Stimulated activated naive CD8-positive, alpha-beta T cell treated with anti-CD3 and anti-CD28 coated beads, Interleukin-15, Interleukin-2, amounts not matched to agents 100 U/mL and 50 U/mL, for 24 hours (primary cell): Measurements from ENCODE around the gene DNAJB8.
A peak's percentile ranks its signal among the peaks of the same experiment; 100 is the strongest.

Experiments
- ATAC-seq: fragments of 150-1000 bp; cut with Tn5 transposase; one replicate; pipeline ENCODE4 v1.10.0; 2021
- DNase-seq: peaks from one replicate; pipeline ENCODE4 v3.0.0; 2021

The DNAJB8 gene

DNA sequence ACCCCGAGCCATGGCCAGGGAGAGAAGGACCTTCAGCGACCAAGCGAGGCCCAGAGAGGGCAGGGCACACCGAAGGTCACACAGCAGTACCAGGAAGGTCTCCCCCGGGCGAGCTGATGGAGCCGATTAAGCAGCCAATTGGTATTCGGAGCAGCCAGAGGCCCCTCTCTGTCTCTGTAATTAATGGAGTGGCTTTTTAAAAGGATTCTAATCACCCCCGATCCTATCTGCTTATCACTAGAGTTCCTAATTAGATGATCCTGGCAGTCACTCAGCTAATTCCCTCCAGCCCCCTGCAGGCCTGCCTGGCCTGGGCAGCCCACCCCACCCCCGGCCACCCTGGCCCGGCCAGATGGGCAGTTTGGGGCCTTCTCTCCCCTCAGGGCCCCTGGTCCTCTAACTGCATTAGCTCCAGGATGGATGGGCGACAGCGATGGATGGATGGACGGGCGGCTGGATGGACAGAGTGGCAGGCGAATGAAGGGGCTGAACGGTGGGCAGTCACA lies 1.6 kb upstream of the DNAJB8 start:
- no peak for DNase-seq
- no peak for ATAC-seq

DNA sequence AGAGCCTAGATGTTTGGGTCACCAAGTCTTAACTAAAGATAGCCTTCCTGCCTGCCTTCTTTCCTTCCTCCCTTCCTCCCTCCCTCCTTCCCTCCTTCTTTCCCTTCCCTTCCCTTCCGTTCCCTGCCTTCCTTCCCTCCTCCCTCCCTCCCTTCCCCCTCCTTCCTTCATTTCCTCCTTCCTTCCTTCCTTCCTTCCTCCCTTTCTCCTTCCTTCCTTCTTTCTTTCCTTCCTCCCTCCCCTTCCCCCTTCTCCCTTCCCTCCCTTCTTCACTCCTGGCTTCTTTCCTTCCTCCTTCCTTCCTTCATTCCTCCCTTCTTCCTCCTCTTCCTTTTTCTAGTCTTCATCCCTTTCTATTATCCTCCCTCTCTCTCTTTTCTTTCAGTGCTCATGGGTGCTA lies 2.0 kb downstream of the DNAJB8 start:
- ATAC-seq, result no peak
- no peak for DNase-seq

DNA sequence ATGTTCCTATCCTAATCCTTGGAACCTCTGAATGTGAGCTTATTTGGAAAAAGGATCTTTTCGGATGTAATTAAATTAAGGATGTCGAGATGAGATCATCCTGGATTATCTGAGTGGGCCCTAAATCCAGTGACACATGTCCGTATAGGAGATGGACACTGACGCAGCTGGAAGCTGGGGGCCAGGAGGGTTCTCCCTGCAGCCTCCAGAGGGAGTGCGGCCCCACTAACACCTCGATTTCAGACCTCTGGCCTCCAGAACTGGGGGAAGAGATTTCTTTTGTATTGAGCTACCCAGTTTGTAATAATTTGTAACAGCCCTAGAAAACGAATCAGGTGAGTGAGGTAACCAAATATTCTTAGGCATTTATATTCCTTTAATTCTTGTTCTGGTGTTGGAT lies 2.5 kb downstream of the DNAJB8 start:
- ATAC-seq (no peak), DNase-seq (no peak)

DNA sequence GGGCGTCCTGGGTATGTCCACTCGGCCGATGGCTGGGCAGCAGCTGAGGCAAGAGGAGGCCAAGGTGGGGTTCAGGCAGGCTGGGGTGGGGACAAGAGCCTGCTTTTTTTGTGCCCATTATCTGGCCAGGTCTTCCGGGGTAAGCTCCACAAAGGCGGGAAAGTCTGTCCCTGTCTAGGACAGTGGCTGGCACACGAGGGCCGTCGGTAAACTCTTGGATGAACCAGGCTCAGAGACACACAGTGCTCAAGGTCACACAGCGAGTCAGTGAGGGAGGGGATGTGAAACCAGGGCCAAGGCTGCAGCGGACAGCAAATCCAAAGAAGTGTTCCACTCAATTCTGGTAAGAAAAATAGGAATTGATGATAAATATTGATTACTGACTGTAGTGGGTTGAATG lies 2.9 kb downstream of the DNAJB8 start:
- DNase-seq, result no peak
- no peak for ATAC-seq

DNA sequence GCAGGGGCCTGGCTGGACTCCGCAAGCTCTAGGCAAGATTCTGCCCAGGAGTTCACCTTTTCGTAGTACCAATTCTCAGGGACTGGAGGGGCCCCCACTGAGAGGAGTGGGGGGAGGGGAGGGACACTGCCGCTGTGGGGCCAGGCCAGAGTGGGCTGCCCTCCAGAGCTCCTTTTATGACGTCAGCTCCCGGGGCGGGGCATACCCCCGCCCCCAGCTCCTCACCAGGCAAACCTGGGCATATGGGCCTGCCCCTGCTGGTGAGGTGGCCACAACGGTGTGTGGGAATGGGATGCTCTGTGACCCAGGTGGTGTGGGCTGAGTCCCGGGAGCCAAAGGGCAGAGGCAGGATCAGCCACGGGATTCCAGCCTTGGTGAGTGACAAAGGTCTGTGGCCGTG lies 3.3 kb downstream of the DNAJB8 start:
- ATAC-seq, result no peak
- no peak for DNase-seq

DNA sequence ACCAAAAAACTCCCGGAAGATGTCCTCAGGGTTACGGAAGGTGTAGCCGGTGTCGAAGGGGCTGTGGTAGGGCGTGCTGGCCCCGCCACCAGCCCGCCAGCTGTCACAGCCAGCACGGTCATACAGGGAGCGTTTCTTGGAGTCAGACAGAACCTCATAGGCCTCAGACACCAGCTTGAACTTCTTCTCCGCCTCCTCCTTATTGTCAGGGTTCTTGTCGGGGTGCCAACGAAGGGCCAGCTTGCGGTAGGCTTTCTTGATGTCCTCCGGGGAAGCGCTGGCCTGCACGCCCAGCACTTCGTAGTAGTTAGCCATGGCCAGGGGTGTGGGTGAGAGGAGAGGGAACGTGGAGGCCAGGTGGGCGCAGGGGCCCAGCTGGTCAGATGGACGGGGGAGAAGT lies 3.8 kb downstream of the DNAJB8 start:
- no peak for DNase-seq
- ATAC-seq, result no peak

DNA sequence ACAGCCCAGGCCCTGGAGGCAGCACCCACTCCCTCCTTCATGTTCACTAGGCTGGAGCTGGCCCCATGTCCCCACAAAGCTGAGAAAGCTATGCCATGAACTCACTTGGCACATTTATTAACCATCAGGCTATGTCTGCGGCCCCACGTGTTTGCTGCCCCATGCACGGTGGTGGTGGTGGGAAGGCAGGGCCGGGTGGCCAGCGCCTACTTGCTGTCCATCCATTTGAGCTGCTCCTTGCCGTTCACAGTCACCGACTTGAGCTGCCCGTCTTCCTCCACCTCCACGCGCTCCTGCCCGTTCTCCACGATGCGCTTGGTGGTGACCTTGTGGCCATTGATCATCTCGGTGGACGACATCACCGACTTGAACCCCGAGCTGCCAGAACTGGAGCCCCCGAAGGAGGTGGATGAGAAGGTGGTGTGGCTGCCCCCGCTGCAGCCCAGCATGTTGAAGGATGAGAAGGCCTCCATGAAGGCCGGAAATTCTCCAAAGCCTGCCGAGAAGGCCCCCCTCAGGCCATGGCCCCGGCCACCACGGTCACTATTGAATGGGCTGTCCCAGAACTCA lies 4.3 kb downstream of the DNAJB8 start:
- DNase-seq (no peak), ATAC-seq (no peak)

DNA sequence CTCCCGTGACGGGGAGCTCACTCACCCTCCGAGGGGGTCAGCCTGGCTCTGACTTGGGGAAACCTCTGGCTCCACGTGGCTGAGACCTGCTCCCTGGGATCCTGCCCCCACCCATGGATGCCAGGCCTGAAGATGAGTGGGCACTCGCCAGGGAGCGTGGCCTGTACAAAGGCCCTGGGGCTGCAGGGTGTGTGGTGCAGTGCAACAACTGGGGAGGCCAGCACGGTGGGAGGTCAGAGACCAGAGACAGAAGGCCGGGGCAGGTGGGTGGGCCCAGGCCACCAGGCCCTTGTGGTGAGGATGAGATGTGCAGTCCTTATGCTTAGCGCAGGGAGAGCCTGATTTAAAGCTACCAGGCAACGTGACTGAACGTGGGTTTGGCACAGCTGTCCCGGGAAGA lies 5.0 kb downstream of the DNAJB8 start:
- DNase-seq, result no peak
- ATAC-seq, result no peak

DNA sequence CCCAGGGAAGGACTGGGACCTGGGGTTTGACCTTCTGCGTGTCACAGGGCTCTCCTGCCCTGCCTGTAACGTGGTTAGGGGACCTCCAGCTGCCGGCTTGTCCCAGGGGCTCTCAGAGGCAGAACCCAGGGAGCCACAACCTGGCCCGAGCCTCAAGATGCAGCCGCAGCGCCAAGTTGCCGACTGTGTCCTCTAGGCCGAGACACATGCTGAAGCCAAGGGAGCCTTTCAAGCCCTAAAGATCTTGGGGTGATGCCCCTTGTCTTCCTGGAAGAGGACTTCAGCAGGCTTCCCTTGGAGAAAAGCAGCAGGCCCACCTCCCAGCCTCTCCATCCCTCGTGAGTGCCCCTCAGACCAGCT lies 7.2 kb downstream of the DNAJB8 start:
- DNase-seq (no peak), ATAC-seq (no peak)

DNA sequence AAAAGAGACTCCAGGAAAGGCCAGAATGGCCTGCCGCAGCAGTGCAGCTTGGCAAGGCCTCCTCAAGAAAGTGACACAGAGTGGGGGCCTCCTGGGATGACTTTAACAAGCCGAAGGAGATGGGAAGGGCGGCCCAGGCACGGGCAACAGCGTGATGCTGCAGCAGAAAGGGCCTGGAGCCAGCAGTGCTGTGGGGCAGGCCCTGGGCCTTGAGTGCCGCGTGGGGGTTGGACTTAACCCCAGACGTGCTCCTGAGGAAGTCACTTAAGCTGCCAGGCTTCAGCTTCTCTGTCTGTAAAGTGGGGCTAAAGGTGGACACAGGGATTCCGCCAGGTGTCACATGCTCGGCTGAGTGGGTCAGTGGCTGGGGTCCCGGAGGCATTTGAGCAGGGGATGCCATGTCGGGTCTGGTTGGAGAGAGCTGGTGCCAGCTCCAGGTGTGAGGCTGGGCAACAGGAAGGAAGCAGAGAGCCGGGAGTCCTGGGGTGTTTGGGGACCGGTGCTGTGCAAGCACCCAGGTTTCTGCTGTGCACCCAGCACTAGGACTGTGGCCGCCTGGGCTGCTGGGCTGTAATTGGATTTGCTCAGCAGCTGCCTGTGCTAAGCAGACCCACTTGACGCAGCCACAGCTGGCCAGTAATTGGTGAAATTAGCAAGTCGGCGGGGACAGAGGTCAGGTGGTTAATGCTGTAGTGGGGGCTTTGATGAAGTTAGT lies 7.8 kb downstream of the DNAJB8 start:
- ATAC-seq (no peak), DNase-seq (no peak)

DNA sequence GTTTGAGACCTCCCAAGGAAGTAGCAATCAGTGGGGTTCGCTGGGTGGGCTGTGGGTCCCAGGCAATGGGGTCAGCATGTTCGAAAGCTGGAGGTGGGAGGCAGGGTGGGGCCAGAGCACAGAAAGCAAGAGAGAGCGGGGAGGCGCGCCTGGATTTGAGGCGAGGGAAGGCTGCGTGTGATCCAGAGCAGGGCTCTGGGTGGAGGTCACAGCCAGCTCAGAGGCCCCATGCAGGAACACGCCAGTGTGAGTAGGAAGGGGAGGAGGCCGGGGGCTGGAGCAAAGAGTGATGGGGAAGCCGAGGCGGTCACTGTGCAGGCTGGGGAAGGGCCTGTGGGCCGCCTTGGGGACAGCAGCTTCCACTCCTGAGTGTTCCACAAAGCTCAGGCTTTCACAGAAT lies 8.8 kb downstream of the DNAJB8 start:
- ATAC-seq (no peak), DNase-seq (no peak)

DNA sequence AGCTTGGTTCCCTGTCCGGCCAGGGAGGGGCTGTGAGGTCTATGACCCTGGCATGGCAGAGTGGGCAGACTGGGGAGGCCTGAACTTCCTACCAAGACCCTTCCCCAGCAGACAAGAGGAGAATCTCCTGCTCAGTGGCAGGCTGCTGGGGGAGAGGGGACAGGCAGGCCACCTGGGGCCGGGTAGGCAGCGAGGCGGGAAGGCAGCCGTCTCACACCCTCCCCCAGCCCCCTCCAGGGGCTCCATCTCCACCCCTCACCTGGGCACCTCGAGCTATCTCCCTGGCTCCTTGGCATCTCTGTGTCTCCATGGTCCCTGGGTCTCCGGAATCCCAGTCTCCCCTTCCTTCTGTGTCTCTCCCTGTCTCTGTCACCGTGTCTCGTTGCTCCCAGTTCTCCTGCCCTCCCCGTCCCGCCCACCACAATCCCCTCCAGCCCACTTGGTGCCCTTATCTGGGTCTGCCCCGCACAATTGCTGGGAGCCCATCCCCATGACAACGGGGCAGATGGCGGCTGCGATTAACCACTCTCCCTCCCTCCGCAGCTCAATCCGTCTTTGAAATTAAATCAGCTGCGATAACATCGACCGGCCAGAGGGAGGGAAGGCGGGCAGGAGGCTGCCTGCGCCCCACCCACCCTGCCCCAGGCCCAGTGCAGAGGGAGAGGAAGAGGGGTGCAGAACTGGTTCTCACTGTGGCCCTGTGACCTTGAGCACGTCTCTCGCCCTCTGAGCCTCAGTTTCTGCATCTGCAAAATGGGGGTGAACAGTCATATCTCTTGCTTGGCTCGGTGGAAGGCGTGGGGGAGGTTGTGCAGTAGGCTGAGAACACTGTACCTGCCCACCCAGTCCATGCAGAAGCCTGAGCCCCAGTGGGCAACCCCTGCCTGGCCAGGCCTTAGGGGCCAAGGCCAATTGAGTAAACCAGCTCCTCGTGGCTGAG lies 9.6 kb downstream of the DNAJB8 start:
- DNase-seq (no peak), ATAC-seq (no peak)

DNA sequence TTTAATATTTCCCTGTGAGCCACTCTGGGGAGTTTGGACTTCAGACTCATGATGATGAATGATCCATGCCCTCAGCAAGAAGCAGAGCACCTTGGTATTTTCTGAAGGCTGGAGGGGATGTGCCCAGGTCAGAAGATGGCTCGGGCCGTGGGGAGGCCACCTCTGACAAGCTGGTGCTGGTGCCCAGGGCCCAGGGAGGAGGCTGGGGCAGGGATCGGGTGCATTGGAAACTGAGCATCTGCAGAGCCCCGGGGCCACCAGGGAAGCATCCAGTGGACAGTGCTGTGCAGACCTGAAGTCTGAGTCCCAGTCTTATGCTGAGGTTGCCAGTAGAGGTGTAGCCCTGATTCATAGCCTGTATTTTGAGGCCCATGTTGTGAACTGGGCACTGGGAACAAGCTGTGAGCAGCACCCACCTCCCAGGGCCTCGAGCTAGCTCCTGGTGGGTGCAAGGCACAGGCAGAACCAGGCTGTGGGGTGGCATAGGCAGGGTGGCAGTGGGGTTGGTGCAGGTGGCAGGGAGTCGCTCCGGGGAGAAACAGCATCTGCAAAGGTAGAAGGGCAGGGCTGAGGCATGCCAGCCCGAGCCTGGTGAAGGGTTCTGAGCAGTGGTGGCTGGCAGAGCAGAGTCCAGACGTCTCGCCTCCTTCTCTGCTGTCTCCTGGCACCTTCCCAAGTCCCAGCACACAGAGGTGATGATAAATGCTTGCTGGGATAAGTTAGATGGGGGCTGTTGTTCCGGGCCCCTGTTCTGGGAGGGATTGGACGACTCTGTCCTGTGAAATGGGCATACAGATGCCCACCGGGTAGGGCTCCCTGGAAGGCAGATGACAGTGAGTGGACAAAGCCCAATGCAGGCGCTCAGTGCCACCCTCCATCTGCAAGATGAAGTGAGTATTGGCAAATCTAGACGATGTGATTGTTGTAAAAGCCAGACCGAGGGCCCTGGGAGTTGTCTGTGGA lies 10.6 kb downstream of the DNAJB8 start:
- DNase-seq (no peak), ATAC-seq (no peak)

DNA sequence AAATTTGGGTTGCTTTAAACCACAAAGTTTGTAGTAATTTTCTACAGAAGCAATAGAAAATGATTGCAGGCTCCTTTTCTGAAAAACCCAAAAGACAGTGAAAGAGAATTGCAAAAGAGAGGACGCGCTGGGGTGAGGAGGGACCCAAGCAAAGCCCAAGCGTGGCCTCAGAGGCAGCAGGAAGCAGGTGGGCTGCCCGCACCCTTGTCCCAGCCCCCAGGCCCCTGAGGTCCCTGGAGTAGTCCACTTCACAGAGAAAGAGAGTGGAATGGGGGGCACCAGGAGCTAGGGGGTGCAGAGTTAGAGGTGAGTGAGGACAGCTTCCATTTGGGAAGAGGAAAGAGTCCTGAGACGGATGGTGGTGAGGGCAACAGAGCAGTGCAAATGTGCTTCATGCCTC lies 11.6 kb downstream of the DNAJB8 start:
- ATAC-seq, result no peak
- DNase-seq, result no peak

DNA sequence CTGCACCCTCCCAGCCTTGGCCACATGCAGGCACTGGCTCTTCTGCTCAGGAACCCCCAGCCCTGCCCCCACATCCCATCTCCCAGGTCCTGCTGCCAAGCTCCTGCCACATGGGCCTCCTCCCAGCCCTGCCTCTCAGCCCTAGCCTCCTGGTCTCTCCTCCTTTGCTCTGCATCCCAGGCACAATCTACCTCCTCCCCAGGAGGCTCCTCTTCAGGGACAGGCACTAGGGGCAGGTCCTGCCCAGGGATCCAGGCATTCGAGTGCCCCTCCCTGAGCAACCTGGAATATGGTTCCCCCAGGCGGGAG lies 12.4 kb downstream of the DNAJB8 start:
- no peak for ATAC-seq
- no peak for DNase-seq

DNA sequence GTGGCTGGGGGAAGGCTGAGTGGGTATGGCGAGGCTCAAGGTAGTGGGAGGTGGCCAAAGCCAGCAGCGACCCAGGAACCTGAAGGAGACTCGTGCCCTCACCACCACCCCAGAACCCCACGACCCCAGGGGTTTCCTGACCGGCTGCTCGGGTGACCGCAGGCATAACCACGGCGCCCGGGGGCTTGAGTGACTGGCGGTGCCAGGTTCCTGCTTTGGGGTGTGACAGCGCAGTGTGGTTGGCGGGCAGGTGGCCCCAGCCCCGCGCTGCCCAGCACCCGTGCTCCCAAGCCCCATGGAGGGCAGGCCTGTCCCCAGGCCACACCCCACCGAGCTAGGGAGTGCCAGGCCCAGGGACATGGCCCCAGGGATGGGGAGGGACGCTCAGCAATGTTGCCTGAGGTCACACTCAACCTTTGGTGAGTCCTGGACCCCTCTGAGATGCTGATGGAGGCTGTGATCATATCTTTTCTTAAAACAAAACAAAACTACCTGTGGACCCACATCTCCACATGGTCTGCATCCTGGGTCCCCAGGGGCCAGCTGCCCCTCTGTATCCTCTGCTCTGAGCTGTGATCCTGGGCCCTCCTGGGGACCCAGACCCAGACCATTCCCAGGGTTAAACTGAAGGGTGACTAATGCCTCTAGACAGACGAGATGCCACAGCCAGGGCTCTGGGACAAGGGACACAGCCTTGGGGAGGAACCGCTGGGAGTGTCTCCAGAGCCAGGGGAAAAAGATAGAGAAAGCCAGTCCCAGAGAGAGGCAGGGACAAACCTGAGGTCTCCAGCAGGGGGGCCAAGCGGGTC lies 13.0 kb downstream of the DNAJB8 start:
- DNase-seq, result no peak
- no peak for ATAC-seq

DNA sequence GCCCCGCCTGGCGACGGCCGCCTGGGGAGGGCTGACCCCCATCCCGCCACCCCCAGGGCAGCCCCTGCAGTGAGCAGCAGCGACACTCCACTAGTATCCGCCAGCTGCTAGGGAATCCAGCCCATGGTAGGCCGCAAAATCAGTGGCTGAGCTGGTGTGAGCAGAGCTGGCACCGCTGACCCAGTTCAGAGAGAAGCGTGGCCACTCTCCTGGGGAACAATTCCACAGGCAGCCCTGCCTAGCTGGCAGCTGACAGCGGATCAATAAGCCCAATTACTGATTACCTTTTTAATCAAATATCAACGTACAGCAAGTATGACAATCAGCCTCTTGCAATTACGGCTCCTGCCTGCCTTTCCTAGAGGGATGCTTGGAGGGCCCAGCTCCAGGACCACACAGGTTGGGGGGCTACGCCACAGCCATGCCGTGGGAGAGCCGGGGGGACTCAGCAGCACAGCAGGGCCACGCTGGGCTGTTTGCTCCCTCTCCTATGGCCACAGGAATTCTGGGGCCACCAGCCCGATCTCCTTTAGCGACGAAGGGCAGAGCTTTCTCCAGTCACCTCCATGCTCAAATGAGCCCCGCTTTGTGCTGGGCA lies 13.9 kb downstream of the DNAJB8 start:
- DNase-seq, result no peak
- no peak for ATAC-seq

DNA sequence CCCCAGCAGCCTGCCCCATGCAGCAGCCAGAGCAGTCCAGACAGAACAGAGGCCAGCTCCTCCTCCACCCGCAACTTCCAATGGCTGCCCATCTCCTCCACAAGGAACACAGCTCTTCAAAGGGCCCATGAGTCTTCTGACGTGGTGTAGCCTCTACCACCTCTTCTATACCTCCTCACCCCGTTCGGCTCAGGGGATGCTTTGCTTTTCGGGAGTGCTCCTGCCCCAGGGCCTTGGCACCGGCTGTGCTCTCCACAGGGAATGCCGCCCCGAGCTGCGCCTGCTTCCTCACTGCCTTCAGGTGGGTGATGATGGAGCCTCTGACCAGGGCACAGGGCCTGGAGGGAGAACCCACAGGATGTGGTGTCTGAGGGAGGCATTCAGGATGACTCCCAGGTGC lies 14.6 kb downstream of the DNAJB8 start:
- DNase-seq, result no peak
- ATAC-seq, result no peak

DNA sequence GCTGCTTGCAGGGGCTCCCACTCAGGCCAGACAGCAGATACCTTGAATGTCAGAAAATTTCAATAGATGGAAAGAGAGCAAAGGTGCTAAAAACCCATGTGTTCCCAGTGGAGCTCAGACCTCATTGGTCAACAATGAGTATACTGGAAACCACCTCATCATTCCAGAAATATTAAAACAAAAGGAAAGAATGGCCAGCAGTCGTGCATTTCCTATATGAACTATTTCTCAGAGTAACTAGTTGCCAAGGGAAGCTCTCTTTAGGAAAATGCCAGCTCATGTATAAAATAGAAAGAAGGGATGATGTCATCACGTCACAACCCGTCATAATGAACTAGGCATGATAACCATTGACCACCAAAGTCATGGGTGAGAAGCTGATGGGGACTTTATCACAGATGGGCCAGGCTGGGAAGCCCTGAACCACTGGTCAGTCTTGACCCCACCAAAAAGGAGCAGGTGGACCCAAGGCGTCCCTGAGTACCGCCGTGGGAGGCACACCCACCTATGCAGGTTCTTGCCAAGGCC lies 17.5 kb downstream of the DNAJB8 start:
- ATAC-seq (no peak), DNase-seq (no peak)

DNA sequence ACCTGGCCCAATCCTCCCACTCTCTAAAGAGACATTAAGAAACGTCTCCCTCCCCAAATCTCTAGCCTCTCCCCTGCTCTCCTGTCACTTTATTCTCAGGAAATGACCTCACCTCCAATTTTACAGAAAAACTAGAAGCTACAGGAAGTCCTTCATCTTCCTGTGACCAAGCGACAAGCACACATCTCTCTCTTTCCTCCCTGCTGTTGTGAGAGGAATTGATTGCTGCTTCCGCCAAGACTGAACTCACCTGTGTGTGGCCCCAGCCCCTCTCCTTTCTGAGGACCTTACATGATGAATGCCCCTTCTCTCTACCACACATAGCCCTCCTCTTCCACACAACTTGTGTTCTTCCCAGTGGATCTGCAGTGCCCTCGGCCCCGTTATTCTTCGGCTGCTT lies 18.2 kb downstream of the DNAJB8 start:
- no peak for ATAC-seq
- DNase-seq, result peak; percentile 10

DNA sequence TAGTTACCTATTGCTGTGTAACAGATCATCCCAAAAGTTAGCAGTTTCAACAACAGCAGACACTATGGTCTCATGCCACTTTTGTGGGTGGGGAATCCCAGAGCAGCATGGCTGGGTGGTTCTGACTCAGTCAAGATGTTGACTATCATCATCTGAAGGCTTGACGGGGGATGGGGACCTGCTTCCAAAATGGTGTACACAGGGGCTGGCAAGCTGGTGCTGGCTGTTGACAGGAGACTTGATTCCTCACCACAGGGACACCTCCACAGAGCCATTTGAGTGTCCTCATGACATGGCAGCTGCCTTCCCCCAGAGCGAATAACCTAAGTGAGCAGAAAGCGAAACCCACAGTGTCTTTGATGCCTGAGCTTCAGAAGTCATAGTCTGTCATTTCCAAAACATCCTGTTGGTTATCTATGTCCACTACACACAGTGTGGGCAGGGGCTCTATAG lies 19.1 kb downstream of the DNAJB8 start:
- peak; percentile 72 for DNase-seq

More for the DNA sequence above, 19.1 kb downstream of the DNAJB8 start:
- ATAC-seq, result peak; percentile 85
